HepG2 (cell line): ENCODE data around the gene PRSS21. TPM values are rescaled to one million over a fixed set of nuclear protein-coding genes. Genes with fewer than 3 reads are reported as not detected.
A peak's percentile ranks its signal among the peaks of the same experiment; 100 is the strongest.

Source experiments
- ATAC-seq: fragments of 200-7000 bp; cut with Tn5 transposase; 3 replicates; pipeline ENCODE4 v1.9.1; 2020; ENCODE audit warnings: mild to moderate bottlenecking, moderate library complexity
- BruUV-seq: library from RNA; stranded (reverse); fragments of 400-500 nt; replicated peaks from 2 replicates; lab custom pipeline; 2021; lab: Mats Ljungman, UMichigan
- CTCF ChIA-PET: fragments of 300-600 bp; formaldehyde crosslinking; extraction: SDS; loops from one replicate; lab custom pipeline; 2021; ENCODE audit warnings: low total read pairs, inconsistent platforms, low intra/inter-chr PET ratio; lab: Yijun Ruan, JAX
- POLR2A ChIA-PET: fragments of 350-600 bp; sonication (Branson Sonifier 250); formaldehyde crosslinking; loops from one replicate; lab custom pipeline; 2020; ENCODE audit warnings: antibody characterized with exemption, inconsistent platforms; lab: Yijun Ruan, JAX
- DNase-seq: peaks from one replicate; pipeline ENCODE4 v3.0.0-alpha.2; 2015; ENCODE audit warnings: low spot score
- FAIRE-seq: peaks from 3 replicates; lab custom pipeline; 2011; peaks lifted over from hg19 to GRCh38; lab: Jason Lieb, UNC
- H2AFZ ChIP-seq: one replicate; pipeline ENCODE4 v1.6.1; 2011; ENCODE audit warnings: low read length, inconsistent platforms
- H3K27ac ChIP-seq: fragments of 300-600 bp; 3 replicates; pipeline ENCODE4 v1.8.0; 2011; ENCODE audit warnings: mixed run types, mild to moderate bottlenecking, mixed read lengths, low read length, inconsistent platforms; ENCODE audit not compliant: insufficient read depth; ENCODE audit errors: extremely low read length
- H3K27me3 ChIP-seq, 2 experiments: fragments of 200-600 bp in 1 of 2; 2 replicates in 1 of 2; 3 replicates in 1 of 2; pipeline versions ENCODE4 v1.6.0 to v1.8.0; 2011; ENCODE audit warnings: low read length in 2 of 2, mild to moderate bottlenecking in 2 of 2, moderate library complexity in 2 of 2, inconsistent platforms in 1 of 2; ENCODE audit not compliant: insufficient read depth in 2 of 2, control insufficient read depth in 1 of 2
- H3K36me3 ChIP-seq, 2 experiments: fragments of 200-600 bp in 1 of 2; replicated peaks in 1 of 2; 2 replicates in 1 of 2; 3 replicates in 1 of 2; pipeline versions ENCODE4 v1.5.1 to v1.8.0; 2011; ENCODE audit warnings: low read length in 2 of 2, inconsistent platforms in 1 of 2; ENCODE audit not compliant: insufficient read depth in 2 of 2, control insufficient read depth in 1 of 2
- H3K4me1 ChIP-seq: 2 replicates; pipeline ENCODE4 v1.5.1; 2012; ENCODE audit warnings: low read length, inconsistent platforms; ENCODE audit not compliant: insufficient read depth
- H3K4me2 ChIP-seq: 2 replicates; pipeline ENCODE4 v1.6.0; 2011; ENCODE audit warnings: low read depth, low read length, inconsistent platforms
- H3K4me3 ChIP-seq, 3 experiments: fragments of 200-600 bp in 1 of 3; sonication (generic), shearing (Covaris generic) in 1 of 3; replicated peaks in 1 of 3; 2 replicates each; pipeline ENCODE4 v1.5.1; 2011 to 2016; ENCODE audit warnings: low read length in 3 of 3, inconsistent platforms in 2 of 3, low read depth in 2 of 3, mild to moderate bottlenecking in 2 of 3, control low read depth in 1 of 3, mixed read lengths in 1 of 3; ENCODE audit not compliant: insufficient read depth in 1 of 3
- H3K79me2 ChIP-seq: one replicate; pipeline ENCODE4 v1.6.1; 2011; ENCODE audit warnings: low read length, inconsistent platforms; ENCODE audit not compliant: insufficient read depth
- H3K9ac ChIP-seq: 2 replicates; pipeline ENCODE4 v1.6.0; 2011; ENCODE audit warnings: mild to moderate bottlenecking, low read depth, low read length, inconsistent platforms; ENCODE audit not compliant: insufficient read depth
- H3K9me3 ChIP-seq: 2 replicates; pipeline ENCODE4 v1.5.1; 2012; ENCODE audit warnings: mild to moderate bottlenecking, low read length
- H4K20me1 ChIP-seq: 2 replicates; pipeline ENCODE4 v1.6.0; 2011; ENCODE audit warnings: inconsistent platforms, mild to moderate bottlenecking, low read length, moderate library complexity; ENCODE audit not compliant: insufficient read depth
- AGO1 ChIP-seq: fragments of 200-400 bp; formaldehyde crosslinking; IDR thresholded peaks from 2 replicates; pipeline ENCODE4 v1.6.1; 2017; ENCODE audit warnings: mild to moderate bottlenecking, low read depth, low read length, moderate library complexity; ENCODE audit not compliant: poor library complexity, severe bottlenecking
- GLI4 ChIP-seq: sonication (generic); formaldehyde crosslinking; IDR thresholded peaks from 2 replicates; pipeline ENCODE4 v1.5.1; 2020; ENCODE audit warnings: missing genetic modification reagents, mild to moderate bottlenecking, moderate library complexity, borderline replicate concordance
- HMGXB4 ChIP-seq, 2 experiments: sonication (generic) in 1 of 2; formaldehyde crosslinking in 1 of 2; IDR thresholded peaks; 2 replicates each; pipeline versions ENCODE4 v1.4.0 to v1.6.1; 2018 to 2020; ENCODE audit warnings: missing genetic modification reagents in 2 of 2, borderline replicate concordance in 1 of 2, low read depth in 1 of 2, mild to moderate bottlenecking in 1 of 2, missing biosample characterization in 1 of 2
- KMT2A ChIP-seq: sonication (generic); formaldehyde crosslinking; IDR thresholded peaks from 2 replicates; pipeline ENCODE4 v1.4.0; 2020; ENCODE audit warnings: missing genetic modification reagents
- MXD3 ChIP-seq: IDR thresholded peaks from 2 replicates; pipeline ENCODE4 v1.6.1; 2016; ENCODE audit warnings: mild to moderate bottlenecking, missing biosample characterization, missing genetic modification reagents
- NFE2L1 ChIP-seq: sonication (generic); formaldehyde crosslinking; IDR thresholded peaks from 2 replicates; pipeline ENCODE4 v1.4.0; 2020; ENCODE audit warnings: missing genetic modification reagents, mild to moderate bottlenecking, borderline replicate concordance
- SOX6 ChIP-seq, 2 experiments: fragments of 450-650 bp in 1 of 2; sonication (generic) in 1 of 2; formaldehyde crosslinking in 1 of 2; IDR thresholded peaks; 2 replicates each; pipeline versions ENCODE4 v1.4.0 to v1.6.1; 2017 to 2020; ENCODE audit warnings: antibody characterized with exemption in 1 of 2, mild to moderate bottlenecking in 1 of 2, missing genetic modification reagents in 1 of 2
- SSRP1 ChIP-seq: IDR thresholded peaks from 2 replicates; pipeline ENCODE4 v1.6.1; 2016; ENCODE audit warnings: control low read depth
- ZHX1 ChIP-seq: sonication (generic); formaldehyde crosslinking; IDR thresholded peaks from 2 replicates; pipeline ENCODE4 v1.8.1; 2022; ENCODE audit warnings: low read depth, mild to moderate bottlenecking, missing genetic modification reagents
- ZNF333 ChIP-seq: sonication (generic); formaldehyde crosslinking; IDR thresholded peaks from 2 replicates; pipeline ENCODE4 v1.4.0; 2020; ENCODE audit warnings: mild to moderate bottlenecking, missing genetic modification reagents, borderline replicate concordance
- ZNF607 ChIP-seq: sonication (generic); formaldehyde crosslinking; IDR thresholded peaks from 2 replicates; pipeline ENCODE4 v1.5.1; 2020; ENCODE audit warnings: missing genetic modification reagents, mild to moderate bottlenecking, borderline replicate concordance
- ZNF770 ChIP-seq: sonication (generic); formaldehyde crosslinking; IDR thresholded peaks from 2 replicates; pipeline ENCODE4 v1.5.0; 2020; ENCODE audit warnings: mild to moderate bottlenecking, missing genetic modification reagents
- WGBS: methylation state at CpG from one replicate; pipeline ENCODE4 v1.1.6; 2017; ENCODE audit warnings: low lambda C conversion rate; 5-methylcytosine and 5-hydroxymethylcytosine counted together
- in situ Hi-C: cut with HindIII; loops from 2 replicates; pipeline ENCODE4 v1.10.0; 2017; ENCODE audit warnings: low pct_unique_long_range_greater_than_20kb; ENCODE audit not compliant: extremely low pct_ligation_motif_present
- intact Hi-C: fragments of 100-400 bp; cut with micrococcal nuclease; formaldehyde crosslinking; loops from one replicate; pipeline ENCODE4 v1.10.0; 2022; ENCODE audit not compliant: unreplicated experiment
- polyA plus RNA-seq, 8 experiments: library from polyadenylated mRNA; depleted of rRNA in 3 of 8; stranded (reverse) in 7 of 8; unstranded in 1 of 8; fragments of >200 nt; fragmentation: Illumina TruSeq in 4 of 8; extraction: Trizol in 4 of 8; gene quantifications; 2 replicates each; pipeline versions ENCODE4 v1.2.1 to v1.2.3, GENCODE V29; 2011 to 2016; ENCODE audit warnings: low read depth in 4 of 8, missing spikeins in 1 of 8, mixed read lengths in 1 of 8; ENCODE audit not compliant: insufficient read depth in 1 of 8
- total RNA-seq, 5 experiments: library from RNA; depleted of rRNA; stranded (reverse); fragments of >200 nt; fragmentation: Illumina TruSeq; extraction: Trizol; gene quantifications; 2 replicates each; pipeline ENCODE4 v1.2.3, GENCODE V29; 2016; ENCODE audit warnings: low read depth in 1 of 5

The PRSS21 gene
- total and polyA plus RNA-seq, 2 of the 13 experiments (the other 11 are each of a cell fraction or from before 2014, with no cell fraction given) = not detected

GRCh38 chr16:2838928-2839327 is 21.9 kb downstream of the PRSS21 start:
- no TSS peak for BruUV-seq
- H3K4me3 ChIP-seq = no peak overlapping the region
- H4K20me1 ChIP-seq = no peaks in the 10 kb centered on the region
- H3K79me2 ChIP-seq = no peaks in the 10 kb centered on the region
- in situ Hi-C loops = loop anchor here (5.0 kb wide), 2 partner anchors 33 to 73 kb away; partner anchors contain the start of gene FLYWCH1
- H3K9me3 ChIP-seq = no peaks in the 10 kb centered on the region
- H3K4me1 ChIP-seq = peaks cover 39% of the 10 kb centered on the region
- WGBS = 7% methylated on average over 3 of the region's 12 CpGs
- ChIA-PET POLR2A (interaction anchor here (1.4 to 1.8 kb wide), 3 partner anchors 9 to 67 kb away, joined by 7 to 19 read pairs (median 9); partner anchors contain the start of gene ZG16B), CTCF (interaction anchor here (0.6 to 3.0 kb wide), 6 partner anchors 30 to 88 kb away, joined by 3 to 19 read pairs (median 6); no protein-coding TSS in a partner anchor)
- no peaks in the 10 kb centered on the region for H3K36me3 ChIP-seq
- no peak overlapping the region for H3K9ac ChIP-seq
- intact Hi-C loops = loop anchor here (1.0 to 2.0 kb wide), 3 partner anchors 16 to 80 kb away; no protein-coding TSS in a partner anchor
- H3K4me2 ChIP-seq = no peak overlapping the region
- FAIRE-seq = peak; percentile 73
- H2AFZ ChIP-seq = no peak overlapping the region
- H3K27ac ChIP-seq = no peak overlapping the region
- peaks cover 3 to 4% of the 10 kb centered on the region in 2 experiments; a peak in 2 of 5 replicates for H3K27me3 ChIP-seq
- ATAC-seq = peak; percentile 91
- DNase-seq = peak; percentile 72
- TF ChIP-seq NFE2L1 (CRISPR knock-in tag) (no peak), KMT2A (CRISPR knock-in tag) (no peak), SOX6 (IDR thresholded peaks at IDR 0.05) (no peak), SOX6 (CRISPR knock-in tag; IDR thresholded peaks at IDR 0.05) (peak; percentile 53), AGO1 (no peak), GLI4 (CRISPR knock-in tag) (no peak), ZHX1 (no peak), MXD3 (CRISPR knock-in tag) (no peak), ZNF333 (CRISPR knock-in tag) (no peak), SSRP1 (CRISPR knock-in tag) (no peak), ZNF770 (no peak), HMGXB4 (CRISPR knock-in tag; IDR thresholded peaks at IDR 0.05; ENCODE audit: borderline replicate concordance in 1 of 2, low read depth in 1 of 2) (peak; percentile 68 to 75; a peak in 3 of 4 replicates), ZNF607 (no peak)
